KMS-11 (cell line): ENCODE data around the gene ADAMTS17.

Source experiments
- H2AFZ ChIP-seq: fragments of 200-600 bp; sonication (generic); 2 replicates; pipeline ENCODE4 v1.6.1; 2016; ENCODE audit warnings: antibody characterized with exemption, mixed run types, low read depth
- H3K27ac ChIP-seq: fragments of 200-600 bp; sonication (generic); 2 replicates; pipeline ENCODE4 v1.6.1; 2016; ENCODE audit warnings: mild to moderate bottlenecking, mixed run types
- H3K27me3 ChIP-seq: fragments of 200-600 bp; sonication (generic); 2 replicates; pipeline ENCODE4 v1.6.1; 2017; ENCODE audit warnings: mild to moderate bottlenecking, low read depth, mixed run types, moderate library complexity; ENCODE audit not compliant: insufficient read depth
- H3K36me3 ChIP-seq: fragments of 200-600 bp; sonication (generic); 2 replicates; pipeline ENCODE4 v1.6.1; 2017; ENCODE audit warnings: mild to moderate bottlenecking, mixed run types; ENCODE audit not compliant: insufficient read depth
- H3K4me1 ChIP-seq: fragments of 200-600 bp; sonication (generic); 2 replicates; pipeline ENCODE4 v1.6.1; 2016; ENCODE audit warnings: mild to moderate bottlenecking, low read depth, mixed run types; ENCODE audit not compliant: poor library complexity, severe bottlenecking
- H3K4me2 ChIP-seq: fragments of 200-600 bp; sonication (generic); 2 replicates; pipeline ENCODE4 v1.7.0; 2016; ENCODE audit warnings: mild to moderate bottlenecking, mixed run types
- H3K4me3 ChIP-seq: fragments of 200-600 bp; sonication (generic); IDR thresholded peaks from 2 replicates; pipeline ENCODE4 v1.6.1; 2017; ENCODE audit warnings: low read depth, low read length, mixed read lengths; ENCODE audit not compliant: insufficient read depth
- H3K79me2 ChIP-seq: fragments of 200-600 bp; sonication (generic); 2 replicates; pipeline ENCODE4 v1.6.1; 2016; ENCODE audit warnings: low read depth, mixed run types; ENCODE audit not compliant: insufficient read depth
- H3K9ac ChIP-seq: fragments of 200-600 bp; sonication (generic); 2 replicates; pipeline ENCODE4 v1.6.1; 2016; ENCODE audit warnings: mild to moderate bottlenecking, mixed run types
- H4K20me1 ChIP-seq: fragments of 200-600 bp; sonication (generic); 2 replicates; pipeline ENCODE4 v1.6.1; 2016; ENCODE audit warnings: mild to moderate bottlenecking, mixed run types; ENCODE audit not compliant: insufficient read depth
- CTCF ChIP-seq: fragments of 200-600 bp; sonication (generic); conservative IDR thresholded peaks from 2 replicates; pipeline ENCODE4 v1.6.1; 2017; ENCODE audit warnings: low read depth, mild to moderate bottlenecking, antibody characterized with exemption, low read length, moderate library complexity, mixed read lengths

The ADAMTS17 gene

DNA sequence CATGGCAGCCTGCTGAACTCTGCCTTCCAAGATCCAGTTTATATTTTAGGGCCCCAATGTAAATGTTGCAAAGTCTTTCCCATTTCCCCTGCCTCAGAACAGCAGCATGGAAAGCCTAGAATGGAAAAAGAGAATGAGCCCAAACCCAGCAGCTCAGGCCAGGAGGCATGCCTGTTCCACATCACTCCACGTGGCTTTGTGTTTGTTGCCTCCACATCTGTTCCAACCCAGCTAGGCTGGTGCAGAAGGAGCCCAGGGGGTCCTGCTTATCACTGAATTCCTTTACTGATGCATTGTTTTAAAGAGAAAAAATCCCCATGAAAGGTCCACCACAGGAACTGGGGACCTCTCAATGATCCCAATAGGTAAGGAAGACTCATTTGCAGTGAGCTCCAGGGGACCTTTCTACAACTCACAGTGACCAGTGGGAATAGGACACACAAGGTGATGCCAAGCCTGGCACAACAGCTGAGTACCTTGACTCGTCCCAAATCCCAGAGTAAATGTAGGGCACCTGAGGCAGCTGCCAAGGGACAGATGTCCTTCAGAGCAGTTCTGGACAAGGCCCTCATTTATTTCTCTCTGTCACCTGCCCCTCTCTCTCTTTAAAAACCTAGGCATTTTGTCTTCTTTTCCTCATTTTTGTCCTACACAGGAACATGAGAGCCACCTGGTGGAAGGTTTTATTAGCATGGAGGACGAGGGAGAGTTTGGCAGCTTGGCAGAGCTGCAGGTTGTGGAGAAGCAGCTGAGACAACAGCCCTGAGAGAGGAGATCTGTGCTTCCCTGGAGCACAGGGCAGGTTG lies 41.7 kb upstream of the ADAMTS17 start:
- Histone ChIP-seq H3K4me1 (no peaks in the 10 kb centered on the region), H3K36me3 (no peaks in the 10 kb centered on the region), H3K79me2 (no peaks in the 10 kb centered on the region), H4K20me1 (no peaks in the 10 kb centered on the region), H2AFZ (no peak overlapping the region; the same call in 1 of the 2 replicates), H3K9ac (no peak overlapping the region), H3K4me2 (no peak overlapping the region), H3K27me3 (no peaks in the 10 kb centered on the region), H3K4me3 (no peak overlapping the region), H3K27ac (no peak overlapping the region)
- peak; percentile 58 for TF ChIP-seq CTCF

DNA sequence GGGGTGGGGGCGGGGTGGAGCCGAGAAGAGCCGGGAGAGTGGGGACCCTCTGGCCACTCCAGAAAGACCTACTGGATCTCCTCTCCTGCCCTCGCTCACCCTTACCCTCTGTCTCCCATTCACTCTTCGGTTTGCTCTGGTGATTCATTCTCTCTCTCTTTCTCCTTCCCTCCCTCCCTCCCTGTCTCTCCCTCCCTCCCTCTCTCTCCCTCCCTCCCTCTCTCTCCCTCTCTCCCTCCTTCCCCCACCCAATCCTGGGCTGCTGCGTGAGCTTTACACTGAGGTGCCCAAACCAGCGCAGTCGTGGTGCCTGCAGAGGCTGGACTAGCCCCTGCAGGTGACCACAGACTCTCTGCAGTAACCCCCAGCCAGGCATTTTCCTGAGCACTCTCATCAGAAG lies 32.2 kb upstream of the ADAMTS17 start:
- TF ChIP-seq CTCF = no peak
- no peak overlapping the region for H3K4me2 ChIP-seq
- H3K4me3 ChIP-seq = no peak overlapping the region
- no peaks in the 10 kb centered on the region for H3K36me3 ChIP-seq
- no peaks in the 10 kb centered on the region for H3K27me3 ChIP-seq
- no peaks in the 10 kb centered on the region for H4K20me1 ChIP-seq
- H3K4me1 ChIP-seq = no peaks in the 10 kb centered on the region
- H3K79me2 ChIP-seq = no peaks in the 10 kb centered on the region
- H2AFZ ChIP-seq = no peak overlapping the region
- no peak overlapping the region for H3K27ac ChIP-seq
- no peak overlapping the region for H3K9ac ChIP-seq

- Histone ChIP-seq H3K4me1 (no peaks in the 10 kb centered on the region), H3K36me3 (no peaks in the 10 kb centered on the region), H3K4me2 (no peak overlapping the region), H3K79me2 (no peaks in the 10 kb centered on the region), H2AFZ (no peak overlapping the region), H3K9ac (no peak overlapping the region), H3K27me3 (no peaks in the 10 kb centered on the region), H3K27ac (no peak overlapping the region), H4K20me1 (no peaks in the 10 kb centered on the region), H3K4me3 (no peak overlapping the region)
- TF ChIP-seq CTCF = no peak
Observed at GRCh38 chr15:100373120-100373896, 31.5 kb upstream of the ADAMTS17 start.

DNA sequence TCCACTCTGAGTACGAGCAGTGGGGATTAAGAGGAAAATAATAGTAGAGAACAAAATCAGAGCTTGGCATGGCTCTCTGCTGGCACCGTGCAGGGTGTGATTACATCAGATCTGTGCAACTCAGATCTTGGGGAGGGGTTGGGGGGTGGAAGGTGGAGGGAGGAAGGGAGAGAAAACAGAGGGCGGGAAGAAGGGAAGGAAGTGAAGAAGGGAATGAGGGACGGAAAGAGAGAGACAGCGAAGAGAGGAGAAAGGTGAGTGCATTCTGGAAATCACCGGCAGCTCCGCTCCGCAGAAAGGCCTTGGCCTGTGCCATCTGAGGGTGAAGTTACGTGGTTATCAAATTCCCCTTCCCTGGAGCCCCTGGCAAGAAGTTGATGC lies 31.0 kb upstream of the ADAMTS17 start:
- no peak for TF ChIP-seq CTCF
- Histone ChIP-seq H3K79me2 (no peaks in the 10 kb centered on the region), H3K27me3 (no peaks in the 10 kb centered on the region), H3K36me3 (no peaks in the 10 kb centered on the region), H3K27ac (no peak overlapping the region), H3K4me3 (no peak overlapping the region), H4K20me1 (no peaks in the 10 kb centered on the region), H3K9ac (no peak overlapping the region), H3K4me1 (no peaks in the 10 kb centered on the region), H3K4me2 (no peak overlapping the region), H2AFZ (no peak overlapping the region)
